HCT116 (cell line): ENCODE data around the gene KLHL5. TPM values are rescaled to one million over a fixed set of nuclear protein-coding genes. Genes with fewer than 3 reads are reported as not detected.

Experiments used
- ATAC-seq: fragments of 200-7000 bp; cut with Tn5 transposase; 2 replicates; pipeline ENCODE4 v1.9.1; 2020; ENCODE audit warnings: mild to moderate bottlenecking, moderate library complexity
- BruUV-seq: library from RNA; stranded (reverse); fragments of 400-500 nt; replicated peaks from 2 replicates; lab custom pipeline; 2021; lab: Mats Ljungman, UMichigan
- CTCF ChIA-PET: fragments of 300-600 bp; sonication (Branson Sonifier 250); formaldehyde crosslinking; loops from one replicate; lab custom pipeline; 2021; ENCODE audit warnings: antibody characterized with exemption; lab: Charles Lee
- POLR2A ChIA-PET: fragments of 300-600, 350-600 bp; sonication (Branson Sonifier 250); formaldehyde crosslinking; loops from one replicate; lab custom pipeline; 2021; ENCODE audit warnings: antibody characterized with exemption; lab: Charles Lee
- RAD21 ChIA-PET, 2 experiments: fragments of 300-600 bp; sonication (Branson Sonifier 250); formaldehyde crosslinking; loops; one replicate each; lab custom pipeline; 2023; ENCODE audit warnings: low total read pairs in 2 of 2; ENCODE audit not compliant: uncharacterized antibody in 2 of 2, unreplicated experiment in 2 of 2, low non-redundant PET in 1 of 2; lab: Charles Lee
- DNase-seq: peaks from one replicate; pipeline ENCODE4 v3.0.0-alpha.2; 2010; ENCODE audit warnings: low read depth, low spot score
- H2AFZ ChIP-seq: fragments of 200-600 bp; shearing (Covaris generic), sonication (generic); 2 replicates; pipeline ENCODE4 v1.6.1; 2017; ENCODE audit warnings: low read depth, mixed run types, mixed read lengths, antibody characterized with exemption, low read length; ENCODE audit not compliant: poor library complexity, severe bottlenecking
- H3K27ac ChIP-seq: 2 replicates; pipeline ENCODE4 v1.5.1; 2012; ENCODE audit warnings: low read depth, low read length
- H3K27me3 ChIP-seq: fragments of 200-600 bp; sonication (generic); 2 replicates; pipeline ENCODE4 v1.6.1; 2016; ENCODE audit warnings: mixed run types, low read length, mixed read lengths; ENCODE audit not compliant: insufficient read depth
- H3K36me3 ChIP-seq, 2 experiments: fragments of 200-500 bp in 1 of 2; fragments of 200-600 bp in 1 of 2; sonication (Bioruptor generic) in 1 of 2; sonication (generic) in 1 of 2; 2 replicates each; pipeline versions ENCODE4 v1.5.1 to v1.6.1; 2014 to 2016; ENCODE audit warnings: low read length in 2 of 2, inconsistent platforms in 1 of 2, mixed read lengths in 1 of 2, mixed run types in 1 of 2; ENCODE audit not compliant: insufficient read depth in 2 of 2, control insufficient read depth in 1 of 2
- H3K4me1 ChIP-seq, 2 experiments: fragments of 200-600 bp in 1 of 2; sonication (generic) in 1 of 2; 2 replicates each; pipeline versions ENCODE4 v1.5.1 to v1.6.1; 2012 to 2017; ENCODE audit warnings: low read length in 2 of 2, inconsistent platforms in 1 of 2, mild to moderate bottlenecking in 1 of 2, mixed read lengths in 1 of 2, mixed run types in 1 of 2, moderate library complexity in 1 of 2; ENCODE audit not compliant: insufficient read depth in 2 of 2, control insufficient read depth in 1 of 2
- H3K4me2 ChIP-seq: fragments of 200-600 bp; sonication (generic); 2 replicates; pipeline ENCODE4 v1.6.1; 2017; ENCODE audit warnings: mixed run types, low read length, mixed read lengths
- H3K4me3 ChIP-seq, 2 experiments: fragments of 200-600 bp in 1 of 2; sonication (generic) in 1 of 2; replicated peaks in 1 of 2; 2 replicates each; pipeline ENCODE4 v1.5.1; 2011 to 2016; ENCODE audit warnings: low read length in 2 of 2, control low read depth in 1 of 2, low read depth in 1 of 2, mild to moderate bottlenecking in 1 of 2, mixed read lengths in 1 of 2, mixed run types in 1 of 2
- H3K79me2 ChIP-seq: fragments of 200-600 bp; sonication (generic); 2 replicates; pipeline ENCODE4 v1.6.1; 2017; ENCODE audit warnings: mild to moderate bottlenecking, mixed run types, low read length, moderate library complexity, mixed read lengths; ENCODE audit not compliant: insufficient read depth
- H3K9ac ChIP-seq: fragments of 200-600 bp; sonication (generic); 2 replicates; pipeline ENCODE4 v1.6.1; 2016; ENCODE audit warnings: low read length, mixed read lengths
- H3K9me2 ChIP-seq: fragments of 200-600 bp; sonication (generic), shearing (Covaris generic); 2 replicates; pipeline ENCODE4 v1.6.1; 2017; ENCODE audit warnings: mixed run types, mild to moderate bottlenecking, moderate library complexity; ENCODE audit not compliant: insufficient read depth
- H3K9me3 ChIP-seq, 2 experiments: fragments of 200-500 bp in 1 of 2; fragments of 200-600 bp in 1 of 2; sonication (Bioruptor generic) in 1 of 2; sonication (generic) in 1 of 2; 2 replicates each; pipeline ENCODE4 v1.6.1; 2014 to 2017; ENCODE audit warnings: low read length in 2 of 2, mixed read lengths in 2 of 2, inconsistent platforms in 1 of 2, low read depth in 1 of 2, mild to moderate bottlenecking in 1 of 2, mixed run types in 1 of 2, moderate library complexity in 1 of 2; ENCODE audit not compliant: control insufficient read depth in 1 of 2, insufficient read depth in 1 of 2
- H4K20me1 ChIP-seq: fragments of 200-600 bp; sonication (generic), shearing (Covaris generic); 2 replicates; pipeline ENCODE4 v1.6.1; 2017; ENCODE audit warnings: mixed run types, mild to moderate bottlenecking, moderate library complexity; ENCODE audit not compliant: insufficient read depth
- FOSL1 ChIP-seq: IDR thresholded peaks from 2 replicates; pipeline ENCODE4 v1.6.1; 2012; ENCODE audit warnings: low read depth
- JUND ChIP-seq: IDR thresholded peaks from 2 replicates; pipeline ENCODE4 v1.6.1; 2012
- MAX ChIP-seq: IDR thresholded peaks from 2 replicates; pipeline ENCODE4 v1.6.1; 2012
- POLR2A ChIP-seq: IDR thresholded peaks from 2 replicates; pipeline ENCODE4 v1.7.0; 2011; ENCODE audit warnings: borderline replicate concordance; ENCODE audit not compliant: insufficient read depth, insufficient read length; ENCODE audit errors: extremely low read depth
- RAD21 ChIP-seq: IDR thresholded peaks from 2 replicates; pipeline ENCODE4 v1.6.1; 2012; ENCODE audit warnings: low read depth, mild to moderate bottlenecking
- SP1 ChIP-seq: IDR thresholded peaks from 2 replicates; pipeline ENCODE4 v1.6.1; 2012; ENCODE audit warnings: low read depth
- SRF ChIP-seq: IDR thresholded peaks from 2 replicates; pipeline ENCODE4 v1.6.1; 2012; ENCODE audit warnings: low read depth
- intact Hi-C: fragments of 100-400 bp; cut with micrococcal nuclease; formaldehyde crosslinking; loops from 2 replicates; pipeline ENCODE4 v1.10.0; 2022
- total RNA-seq: library from RNA; stranded (reverse); gene quantifications from one replicate; pipeline ENCODE4 v1.2.1, GENCODE V29; 2021; ENCODE audit not compliant: unreplicated experiment

KLHL5 gene
- total RNA-seq, 1 experiment from 2014 or later, result 20.8 TPM

GRCh38 chr4:39054497-39054896 is 7.5 kb upstream of the KLHL5 start:
- Histone ChIP-seq H3K9me2 (no peaks in the 10 kb centered on the region), H3K4me3 (no peak overlapping the region), H3K4me1 (peaks cover 0 to 2% of the 10 kb centered on the region in 2 experiments; a peak in 1 of 4 replicates), H2AFZ (no peak overlapping the region), H3K4me2 (no peak overlapping the region), H3K36me3 (no peaks in the 10 kb centered on the region), H3K27me3 (no peaks in the 10 kb centered on the region), H3K27ac (no peak overlapping the region), H3K9me3 (no peaks in the 10 kb centered on the region), H3K79me2 (0 out of 2 replicates have a peak, but pooled peaks cover 4% of the 10 kb centered on the region), H3K9ac (no peak overlapping the region), H4K20me1 (no peaks in the 10 kb centered on the region)
- CTCF ChIA-PET, result no interaction called here
- RAD21 ChIA-PET, result no interaction called here
- DNase-seq (no peak), ATAC-seq (no peak)
- POLR2A ChIA-PET, result interaction anchor here (0.5 kb wide), 1 partner anchor 14 kb away, joined by 3 read pairs; no protein-coding TSS in a partner anchor
- no TSS peak for BruUV-seq
- TF ChIP-seq RAD21 (no peak), SP1 (no peak), FOSL1 (no peak), MAX (no peak), JUND (no peak)
- intact Hi-C loops, result no loop called here

- CTCF ChIA-PET, result no interaction called here
- POLR2A ChIA-PET, result no interaction called here
- no TSS peak for BruUV-seq
- Histone ChIP-seq H2AFZ (no peak overlapping the region), H3K27me3 (no peaks in the 10 kb centered on the region), H3K4me3 (no peak overlapping the region), H4K20me1 (no peaks in the 10 kb centered on the region), H3K79me2 (0 out of 2 replicates have a peak, but pooled peaks cover 4% of the 10 kb centered on the region), H3K27ac (no peak overlapping the region)
- ATAC-seq, result no peak
- intact Hi-C loops, result no loop called here
- TF ChIP-seq RAD21 (no peak), SRF (no peak), POLR2A (no peak)
- TF ChIP-seq, all 23 proteins: peak for 0
- no peak overlapping the region for H3K9ac ChIP-seq
- DNase-seq, result no peak
- H3K9me2 ChIP-seq, result no peaks in the 10 kb centered on the region
- RAD21 ChIA-PET, result no interaction called here
- peaks cover 0 to 2% of the 10 kb centered on the region in 2 experiments; a peak in 1 of 4 replicates for H3K4me1 ChIP-seq
- H3K36me3 ChIP-seq, result no peaks in the 10 kb centered on the region
- H3K4me2 ChIP-seq, result no peak overlapping the region
- H3K9me3 ChIP-seq, result no peaks in the 10 kb centered on the region
These were observed 6.0 kb upstream of the KLHL5 start for GRCh38 chr4:39056023-39056422.
